Measurements from ENCODE around the gene MPPED1. TPM values are rescaled to one million over a fixed set of nuclear protein-coding genes. Genes with fewer than 3 reads are reported as not detected.

Gene MPPED1
- total RNA-seq, 1 donor from 2014 or later = not detected

DNA sequence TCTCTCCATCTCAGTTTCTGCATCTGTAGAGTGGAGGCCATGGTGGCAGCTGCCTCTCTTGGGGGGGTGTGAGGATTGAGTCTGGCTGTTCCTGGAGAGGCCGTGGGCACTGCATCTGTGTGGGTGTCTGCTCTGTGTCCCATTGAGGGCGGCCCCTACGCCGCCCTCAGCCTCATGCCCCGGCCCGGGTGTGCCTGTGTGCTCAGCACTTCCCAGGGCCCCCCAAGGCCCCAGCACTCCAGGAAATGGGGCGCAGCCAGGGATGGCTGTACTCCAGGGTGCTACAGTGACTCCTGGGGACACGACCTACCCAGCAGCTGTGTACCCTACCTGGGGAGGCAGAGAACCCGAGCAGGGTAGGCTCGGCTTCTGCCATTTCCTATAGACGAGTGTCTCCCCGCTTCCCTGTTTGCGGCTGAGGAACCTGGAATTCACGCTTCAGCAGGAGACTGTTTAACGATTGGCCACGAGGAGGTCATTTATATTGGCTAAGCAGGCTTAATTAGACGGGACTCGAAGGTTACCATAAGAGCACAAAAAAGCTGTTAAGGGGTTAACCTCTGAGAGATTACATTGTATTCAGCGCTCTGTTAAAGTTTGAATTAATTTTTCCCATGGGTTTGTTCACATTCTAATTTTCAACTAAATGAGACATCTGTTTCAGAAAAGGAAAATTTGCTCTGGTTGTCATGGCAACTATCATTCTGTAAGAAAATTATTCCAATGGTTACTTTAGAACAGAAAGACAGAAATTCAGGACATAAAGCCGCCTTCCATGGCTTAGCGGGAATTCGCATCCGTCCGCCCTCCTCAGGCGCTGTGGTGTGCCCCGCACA is 76.4 kb downstream of the MPPED1 start:
- H3K27ac Mint-ChIP-seq = no peak overlapping the region
- peaks cover 9% of the 10 kb centered on the region for H3K9me3 Mint-ChIP-seq
- H3K27me3 Mint-ChIP-seq (ENCODE audit: insufficient read depth) = no peaks in the 10 kb centered on the region
- DNase-seq (ENCODE audit: low spot score) = no peak
- intact Hi-C loops (cut with micrococcal nuclease) = no loop called here
- no peaks in the 10 kb centered on the region for H3K4me1 Mint-ChIP-seq (ENCODE audit: low read depth)
- H3K4me3 Mint-ChIP-seq = no peak overlapping the region
- no peaks in the 10 kb centered on the region for H3K36me3 Mint-ChIP-seq (ENCODE audit: low read depth)

DNA sequence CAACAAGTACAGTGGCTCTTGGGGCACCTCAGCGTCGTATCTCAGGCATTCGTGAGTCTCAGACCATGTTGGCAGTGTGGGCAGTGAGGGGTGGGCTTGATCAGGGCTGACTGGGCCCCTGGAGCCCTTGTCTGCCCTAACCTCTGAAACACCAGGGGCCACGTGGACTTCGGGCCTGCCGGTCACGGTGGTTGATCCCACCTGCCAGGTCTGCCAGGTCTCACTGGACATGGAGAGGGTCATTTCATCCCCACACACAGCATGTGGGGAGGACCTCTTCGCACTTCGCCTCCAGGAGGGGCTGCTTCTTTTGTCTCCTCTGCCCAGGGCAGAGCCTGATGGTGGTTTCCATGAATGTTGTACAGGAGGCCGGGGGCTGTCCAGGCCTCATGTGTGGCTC is 77.1 kb downstream of the MPPED1 start:
- Mint-ChIP-seq H3K4me1 (ENCODE audit: low read depth) (no peaks in the 10 kb centered on the region), H3K27ac (no peak overlapping the region), H3K9me3 (peaks cover 9% of the 10 kb centered on the region), H3K4me3 (no peak overlapping the region), H3K36me3 (ENCODE audit: low read depth) (no peaks in the 10 kb centered on the region), H3K27me3 (ENCODE audit: insufficient read depth) (no peaks in the 10 kb centered on the region)
- no peak for DNase-seq (ENCODE audit: low spot score)
- intact Hi-C loops (cut with micrococcal nuclease) = no loop called here

DNA sequence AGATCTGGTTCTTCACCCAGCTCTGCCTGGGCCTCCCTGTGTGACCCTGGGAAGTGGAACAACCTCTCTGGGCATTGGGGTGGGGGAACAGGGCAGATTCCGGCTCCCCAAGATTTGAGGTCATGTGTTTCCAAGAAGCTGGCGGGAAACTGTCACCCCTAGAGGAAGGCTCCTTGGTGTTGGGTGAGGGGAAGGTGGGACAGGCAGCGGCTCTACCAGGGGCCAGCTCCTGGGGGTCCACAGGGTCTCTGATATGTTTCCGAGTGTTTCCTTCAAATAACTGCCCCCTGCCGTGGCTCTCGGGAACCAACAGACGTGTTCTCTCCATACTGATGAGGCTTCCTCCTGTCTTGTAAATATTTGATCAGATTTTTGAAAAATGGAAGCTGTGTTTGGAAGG is 78.5 kb downstream of the MPPED1 start:
- Mint-ChIP-seq H3K27ac (no peak overlapping the region), H3K36me3 (ENCODE audit: low read depth) (no peaks in the 10 kb centered on the region), H3K9me3 (peaks cover 9% of the 10 kb centered on the region), H3K27me3 (ENCODE audit: insufficient read depth) (no peaks in the 10 kb centered on the region), H3K4me1 (ENCODE audit: low read depth) (no peaks in the 10 kb centered on the region), H3K4me3 (no peak overlapping the region)
- intact Hi-C loops (cut with micrococcal nuclease) = no loop called here
- DNase-seq (ENCODE audit: low spot score) = no peak

DNA sequence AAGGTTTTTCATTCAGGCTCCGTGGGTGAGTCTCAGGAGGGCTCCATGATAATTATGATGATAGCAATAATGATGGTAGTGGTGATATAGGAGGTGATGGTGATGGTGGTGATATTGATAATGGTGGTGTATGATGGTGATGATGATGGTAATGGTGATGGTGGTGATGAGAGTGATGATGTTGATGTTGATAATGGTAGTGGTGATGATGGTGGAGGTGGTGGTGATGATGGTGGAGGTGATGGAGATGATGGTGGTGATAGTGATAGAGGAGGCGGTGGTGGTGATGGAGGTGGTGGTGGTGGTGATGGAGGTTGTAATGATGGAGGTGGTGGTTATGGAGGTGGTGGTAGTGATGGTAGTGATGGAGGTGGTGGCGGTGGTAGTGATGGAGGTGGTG is 79.4 kb downstream of the MPPED1 start:
- H3K9me3 Mint-ChIP-seq = peaks cover 9% of the 10 kb centered on the region
- intact Hi-C loops (cut with micrococcal nuclease) = no loop called here
- H3K36me3 Mint-ChIP-seq (ENCODE audit: low read depth) = no peaks in the 10 kb centered on the region
- no peak overlapping the region for H3K4me3 Mint-ChIP-seq
- H3K27me3 Mint-ChIP-seq (ENCODE audit: insufficient read depth) = no peaks in the 10 kb centered on the region
- DNase-seq (ENCODE audit: low spot score) = no peak
- no peak overlapping the region for H3K27ac Mint-ChIP-seq
- H3K4me1 Mint-ChIP-seq (ENCODE audit: low read depth) = no peaks in the 10 kb centered on the region

DNA sequence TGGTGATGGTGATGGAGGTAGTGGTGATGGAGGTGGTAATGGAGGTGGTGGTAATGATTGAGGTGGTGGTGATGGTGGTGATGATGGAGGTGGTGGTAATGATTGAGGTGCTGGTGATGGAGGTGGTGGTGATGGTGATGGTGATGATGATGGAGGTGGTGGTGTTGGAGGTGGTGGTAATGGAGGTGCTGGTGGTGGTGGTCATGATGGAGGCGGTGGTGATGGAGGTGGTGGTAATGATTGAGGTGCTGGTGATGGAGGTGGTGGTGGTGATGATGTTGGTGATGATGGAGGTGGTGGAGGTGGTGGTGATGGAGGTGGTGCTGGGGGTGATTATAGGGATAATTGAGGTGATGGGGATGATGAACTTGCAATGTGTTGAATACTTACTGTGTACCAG is 79.9 kb downstream of the MPPED1 start:
- H3K27ac Mint-ChIP-seq = no peak overlapping the region
- no peaks in the 10 kb centered on the region for H3K4me1 Mint-ChIP-seq (ENCODE audit: low read depth)
- intact Hi-C loops (cut with micrococcal nuclease) = no loop called here
- H3K9me3 Mint-ChIP-seq = peaks cover 9% of the 10 kb centered on the region
- no peak overlapping the region for H3K4me3 Mint-ChIP-seq
- no peak for DNase-seq (ENCODE audit: low spot score)
- H3K36me3 Mint-ChIP-seq (ENCODE audit: low read depth) = no peaks in the 10 kb centered on the region
- no peaks in the 10 kb centered on the region for H3K27me3 Mint-ChIP-seq (ENCODE audit: insufficient read depth)

DNA sequence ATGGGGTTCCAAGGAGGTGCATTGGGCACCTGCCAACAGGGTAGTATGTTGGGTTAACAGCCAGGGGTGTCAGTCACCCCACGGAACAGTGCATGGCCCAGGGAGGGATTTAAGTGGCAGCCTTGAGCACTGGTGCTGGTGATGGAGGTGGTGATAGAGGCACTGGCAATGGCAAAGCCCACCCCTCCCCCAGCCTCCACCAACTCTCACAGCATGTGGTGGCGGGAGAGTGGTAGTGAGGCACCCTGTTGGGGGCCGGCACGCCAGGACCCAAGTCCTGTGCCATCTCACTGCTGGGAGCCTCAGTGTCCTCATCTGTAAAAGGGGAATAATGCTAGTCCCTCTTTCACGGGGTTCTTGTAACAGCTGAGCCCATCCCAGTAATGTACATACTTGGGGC is 81.5 kb downstream of the MPPED1 start:
- Mint-ChIP-seq H3K4me3 (no peak overlapping the region), H3K4me1 (ENCODE audit: low read depth) (no peaks in the 10 kb centered on the region), H3K36me3 (ENCODE audit: low read depth) (no peaks in the 10 kb centered on the region), H3K9me3 (peaks cover 9% of the 10 kb centered on the region), H3K27me3 (ENCODE audit: insufficient read depth) (no peaks in the 10 kb centered on the region), H3K27ac (no peak overlapping the region)
- DNase-seq (ENCODE audit: low spot score) = no peak
- intact Hi-C loops (cut with micrococcal nuclease) = no loop called here

DNA sequence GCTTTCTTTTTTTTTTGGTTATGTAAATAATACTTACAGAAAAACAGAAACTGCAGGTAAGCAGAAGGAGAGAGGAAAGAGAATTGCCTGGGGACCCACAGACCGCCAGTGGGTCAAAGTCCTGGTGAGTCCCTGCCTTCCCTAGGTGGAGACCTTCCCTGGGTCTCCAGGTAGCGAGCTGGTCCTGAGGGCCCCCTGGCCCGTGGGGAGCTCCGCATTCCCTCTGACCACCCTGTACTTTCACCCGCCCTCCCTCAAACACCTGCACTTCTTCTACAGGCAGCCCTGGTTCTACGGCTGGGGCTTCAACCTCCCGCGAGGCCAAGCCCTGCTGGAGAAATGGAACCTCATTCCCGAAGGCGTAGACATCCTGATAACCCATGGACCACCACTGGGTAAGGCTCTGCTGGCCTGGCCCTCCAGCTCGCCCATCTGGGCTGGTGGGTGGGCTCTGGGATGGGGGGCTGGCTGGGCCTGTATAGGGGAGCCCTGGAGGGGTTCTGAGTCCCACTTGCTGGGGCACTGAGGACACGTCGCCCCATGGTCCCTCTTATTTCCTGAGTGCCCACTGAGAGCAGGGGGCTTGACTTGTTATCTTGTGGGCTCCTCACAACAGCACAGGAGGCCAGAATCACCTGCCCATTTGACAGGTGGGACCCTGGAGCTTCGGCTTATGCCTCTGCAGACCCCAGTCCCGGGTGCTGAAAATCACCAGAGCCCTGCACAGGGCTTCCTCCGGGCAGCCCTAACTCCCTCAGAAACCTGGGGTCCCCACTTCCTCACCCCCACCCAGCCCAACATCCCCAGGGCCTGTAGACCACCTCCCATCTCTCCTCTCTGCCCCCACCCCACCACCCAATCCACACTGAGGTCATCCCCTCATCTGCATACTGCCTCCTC is 86.4 kb downstream of the MPPED1 start:
- H3K27ac Mint-ChIP-seq = no peak overlapping the region
- DNase-seq (ENCODE audit: low spot score) = no peak
- no peaks in the 10 kb centered on the region for H3K9me3 Mint-ChIP-seq
- H3K4me1 Mint-ChIP-seq (ENCODE audit: low read depth) = no peaks in the 10 kb centered on the region
- no peak overlapping the region for H3K4me3 Mint-ChIP-seq
- intact Hi-C loops (cut with micrococcal nuclease) = no loop called here
- no peaks in the 10 kb centered on the region for H3K27me3 Mint-ChIP-seq (ENCODE audit: insufficient read depth)
- H3K36me3 Mint-ChIP-seq (ENCODE audit: low read depth) = no peaks in the 10 kb centered on the region

DNA sequence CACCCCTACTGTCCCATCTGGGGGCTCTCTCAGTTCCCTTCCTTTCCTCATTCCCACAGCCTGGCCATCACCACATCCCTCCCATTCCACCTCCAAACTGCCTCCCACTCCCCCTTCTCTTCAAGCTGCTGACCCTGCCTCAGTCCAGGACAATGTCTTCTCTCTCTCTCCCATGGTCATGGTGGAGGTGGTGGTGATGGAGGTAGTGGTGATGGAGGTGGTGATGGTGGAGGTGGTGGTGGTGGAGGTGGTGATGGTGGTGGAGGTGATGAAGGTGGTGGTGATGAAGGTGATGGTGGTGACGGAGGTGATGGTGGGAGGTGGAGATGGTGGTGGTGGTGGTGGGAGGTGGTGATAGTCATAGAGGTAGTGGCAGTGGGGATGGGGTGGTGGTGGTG is 87.0 kb downstream of the MPPED1 start:
- intact Hi-C loops (cut with micrococcal nuclease) = no loop called here
- Mint-ChIP-seq H3K4me1 (ENCODE audit: low read depth) (no peaks in the 10 kb centered on the region), H3K27ac (no peak overlapping the region), H3K4me3 (no peak overlapping the region), H3K9me3 (no peaks in the 10 kb centered on the region), H3K27me3 (ENCODE audit: insufficient read depth) (no peaks in the 10 kb centered on the region), H3K36me3 (ENCODE audit: low read depth) (no peaks in the 10 kb centered on the region)
- no peak for DNase-seq (ENCODE audit: low spot score)

DNA sequence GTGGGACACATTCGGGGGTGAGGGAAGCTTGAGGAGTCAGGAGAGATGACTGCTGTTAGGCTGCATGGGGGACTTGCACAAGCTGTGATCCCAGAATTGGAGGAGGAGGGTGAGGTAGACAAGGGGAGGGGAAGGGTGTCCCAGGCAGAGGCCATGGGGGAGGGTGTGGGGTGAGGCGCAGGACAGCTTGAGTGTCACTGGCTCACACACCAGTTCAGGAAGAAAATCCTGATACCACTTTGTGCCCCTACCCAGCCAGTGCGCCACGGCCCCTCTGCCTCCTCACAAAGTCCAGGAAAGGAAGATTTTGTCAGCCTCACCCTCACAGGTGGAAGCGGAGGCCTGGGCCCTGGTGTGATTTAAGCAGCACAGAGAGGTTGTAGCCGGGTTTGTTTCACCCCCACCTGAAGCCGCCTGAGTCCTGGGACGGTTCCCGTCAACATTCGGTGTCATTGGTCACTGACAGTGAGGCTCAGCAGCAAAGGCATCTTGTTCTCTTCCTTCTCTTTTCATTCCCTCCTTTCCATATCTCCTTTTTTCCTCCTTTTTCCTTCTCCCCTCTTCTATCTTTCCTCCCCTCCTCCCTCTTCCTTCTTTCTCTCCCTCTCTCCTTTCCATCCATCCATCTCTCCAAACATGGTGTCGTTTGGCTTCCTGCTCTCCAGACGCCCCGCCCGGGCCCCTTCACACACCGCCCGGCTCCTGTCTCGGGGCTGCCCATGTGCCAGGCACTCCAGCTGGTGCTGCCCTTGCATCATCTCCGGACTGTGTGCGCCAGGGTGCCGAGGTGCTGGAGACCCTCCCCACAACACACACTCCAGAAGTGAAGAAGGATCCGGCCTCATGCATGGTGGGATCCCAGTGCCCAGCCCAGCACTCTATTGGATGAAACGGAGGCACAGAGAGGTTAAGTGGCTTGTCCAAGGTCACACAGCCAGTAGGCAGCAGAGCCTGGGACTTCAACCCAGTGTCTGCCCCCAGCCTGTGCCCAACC is 89.3 kb downstream of the MPPED1 start:
- no peak overlapping the region for H3K4me3 Mint-ChIP-seq
- no peaks in the 10 kb centered on the region for H3K9me3 Mint-ChIP-seq
- no peak overlapping the region for H3K27ac Mint-ChIP-seq
- no peaks in the 10 kb centered on the region for H3K4me1 Mint-ChIP-seq (ENCODE audit: low read depth)
- no peaks in the 10 kb centered on the region for H3K27me3 Mint-ChIP-seq (ENCODE audit: insufficient read depth)
- no peak for DNase-seq (ENCODE audit: low spot score)
- H3K36me3 Mint-ChIP-seq (ENCODE audit: low read depth) = no peaks in the 10 kb centered on the region
- intact Hi-C loops (cut with micrococcal nuclease) = no loop called here

DNA sequence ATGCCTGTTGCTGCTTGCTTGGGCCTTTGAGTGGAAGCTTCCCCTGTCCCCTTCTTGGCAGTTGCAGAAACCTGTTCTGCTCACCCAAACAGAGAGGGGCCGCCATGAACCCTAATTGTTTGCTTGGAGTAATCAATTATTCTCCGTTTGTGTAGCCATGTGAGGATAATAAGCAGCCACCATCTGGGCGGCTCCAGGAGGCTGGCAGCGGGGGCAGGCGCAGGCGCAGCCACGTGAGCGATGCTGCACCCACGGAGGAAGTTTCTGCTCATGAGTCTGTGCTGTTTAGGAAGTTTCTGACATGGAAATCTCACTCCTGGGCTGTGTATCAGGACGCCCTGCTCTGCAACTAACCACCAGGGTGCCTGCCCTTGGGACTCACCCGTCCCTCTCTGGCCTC is 90.1 kb downstream of the MPPED1 start:
- Mint-ChIP-seq H3K27me3 (ENCODE audit: insufficient read depth) (no peaks in the 10 kb centered on the region), H3K27ac (no peak overlapping the region), H3K36me3 (ENCODE audit: low read depth) (no peaks in the 10 kb centered on the region), H3K9me3 (no peaks in the 10 kb centered on the region), H3K4me1 (ENCODE audit: low read depth) (no peaks in the 10 kb centered on the region), H3K4me3 (no peak overlapping the region)
- intact Hi-C loops (cut with micrococcal nuclease) = no loop called here
- DNase-seq (ENCODE audit: low spot score) = no peak

DNA sequence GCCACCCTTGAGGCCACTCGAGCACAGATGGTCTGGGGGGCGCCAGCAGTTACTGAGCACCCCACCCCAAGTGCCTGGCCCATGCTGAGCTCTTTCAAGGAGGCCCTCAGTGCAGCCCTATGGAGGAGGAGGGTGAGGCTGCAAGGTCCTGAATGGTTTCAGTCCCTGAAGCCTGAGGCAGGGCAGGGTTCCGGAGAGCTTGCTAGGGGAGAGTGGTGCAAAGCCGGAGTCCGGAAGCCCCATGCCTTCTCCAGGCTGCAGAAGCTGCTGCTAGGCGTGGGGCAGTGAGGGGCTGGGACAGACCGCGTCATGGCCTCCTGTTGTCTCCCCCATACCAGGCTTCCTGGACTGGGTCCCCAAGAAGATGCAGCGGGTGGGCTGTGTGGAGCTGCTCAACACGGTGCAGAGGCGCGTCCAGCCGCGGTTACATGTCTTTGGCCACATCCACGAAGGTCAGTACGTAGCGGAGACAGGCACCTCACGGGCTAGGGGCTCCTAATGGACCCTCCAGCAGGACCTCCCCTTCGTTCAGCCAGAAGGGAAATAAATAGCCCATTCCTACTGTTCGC is 90.6 kb downstream of the MPPED1 start:
- no peak for DNase-seq (ENCODE audit: low spot score)
- intact Hi-C loops (cut with micrococcal nuclease) = no loop called here
- no peaks in the 10 kb centered on the region for H3K27me3 Mint-ChIP-seq (ENCODE audit: insufficient read depth)
- no peak overlapping the region for H3K27ac Mint-ChIP-seq
- H3K36me3 Mint-ChIP-seq (ENCODE audit: low read depth) = no peaks in the 10 kb centered on the region
- no peaks in the 10 kb centered on the region for H3K9me3 Mint-ChIP-seq
- no peaks in the 10 kb centered on the region for H3K4me1 Mint-ChIP-seq (ENCODE audit: low read depth)
- H3K4me3 Mint-ChIP-seq = no peak overlapping the region

DNA sequence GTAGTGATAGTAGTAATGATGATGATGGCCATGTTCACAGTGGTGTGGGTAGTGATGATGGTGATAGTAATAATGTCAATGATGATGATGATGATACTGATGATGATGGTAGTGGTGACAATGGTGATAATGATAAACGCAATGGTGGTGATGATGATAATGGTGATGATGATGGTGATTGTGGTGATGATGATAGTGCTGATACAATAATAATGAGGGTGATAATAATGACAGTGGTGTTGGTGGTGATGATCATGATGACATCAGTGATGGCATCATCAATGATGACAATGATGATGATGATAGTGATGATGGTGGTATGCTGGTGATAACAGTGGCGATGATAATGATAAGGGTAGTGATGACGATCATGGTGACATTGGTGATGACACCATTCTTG is 92.3 kb downstream of the MPPED1 start:
- intact Hi-C loops (cut with micrococcal nuclease) = no loop called here
- no peak overlapping the region for H3K27ac Mint-ChIP-seq

More for the DNA sequence above, 92.3 kb downstream of the MPPED1 start:
- no peaks in the 10 kb centered on the region for H3K36me3 Mint-ChIP-seq (ENCODE audit: low read depth)
- no peak for DNase-seq (ENCODE audit: low spot score)
- no peaks in the 10 kb centered on the region for H3K27me3 Mint-ChIP-seq (ENCODE audit: insufficient read depth)
- H3K9me3 Mint-ChIP-seq = no peaks in the 10 kb centered on the region
- no peak overlapping the region for H3K4me3 Mint-ChIP-seq
- H3K4me1 Mint-ChIP-seq (ENCODE audit: low read depth) = no peaks in the 10 kb centered on the region

All from activated T-helper 1 cell treated with anti-CD3 and anti-CD28 coated beads, Interleukin-12 subunit alpha, Interleukin-12 subunit beta, Interleukin-2, Interleukin-4 antibody, amounts not matched to agents 30 ng/mL and 10 ng/mL and 1 ng/mL, durations not matched to agents 14 hours and 24 hours and 36 hours (primary cell).